ENCODE data around the gene RNF175.
A peak's percentile ranks its signal among the peaks of the same experiment; 100 is the strongest.

The RNF175 gene

GRCh38 chr4:153792618-153793247 is 32.9 kb upstream of the RNF175 start:
- H3K4me1 ChIP-seq (ENCODE audit: control insufficient read depth, insufficient read depth, low read length, poor library complexity, severe bottlenecking), result peaks cover 27% of the 10 kb centered on the region
- no peak for DNase-seq
- no peak overlapping the region for H3K27ac ChIP-seq (ENCODE audit: insufficient read depth, low read length, poor library complexity, severe bottlenecking)
- no peaks in the 10 kb centered on the region for H3K36me3 ChIP-seq (ENCODE audit: control insufficient read depth, insufficient read depth, low read length)
- no peak overlapping the region for H3K4me3 ChIP-seq (ENCODE audit: insufficient read depth, low read depth, low read length, poor library complexity, severe bottlenecking)
- H3K27me3 ChIP-seq (replicated peaks; ENCODE audit: control insufficient read depth, insufficient read depth, low read length, poor library complexity, severe bottlenecking), result peaks cover 55% of the 10 kb centered on the region
- no peaks in the 10 kb centered on the region for H3K9me3 ChIP-seq (ENCODE audit: control insufficient read depth, low read length)

GRCh38 chr4:153791746-153792617 is 32.2 kb upstream of the RNF175 start:
- DNase-seq, result no peak
- peak overlapping the region; percentile 11 for H3K4me3 ChIP-seq (ENCODE audit: insufficient read depth, low read depth, low read length, poor library complexity, severe bottlenecking)
- H3K9me3 ChIP-seq (ENCODE audit: control insufficient read depth, low read length), result no peaks in the 10 kb centered on the region
- peaks cover 27% of the 10 kb centered on the region for H3K4me1 ChIP-seq (ENCODE audit: control insufficient read depth, insufficient read depth, low read length, poor library complexity, severe bottlenecking)
- no peak overlapping the region for H3K27ac ChIP-seq (ENCODE audit: insufficient read depth, low read length, poor library complexity, severe bottlenecking)
- H3K36me3 ChIP-seq (ENCODE audit: control insufficient read depth, insufficient read depth, low read length), result no peaks in the 10 kb centered on the region
- peaks cover 55% of the 10 kb centered on the region for H3K27me3 ChIP-seq (replicated peaks; ENCODE audit: control insufficient read depth, insufficient read depth, low read length, poor library complexity, severe bottlenecking)

- Histone ChIP-seq H3K27me3 (replicated peaks; ENCODE audit: control insufficient read depth, insufficient read depth, low read length, poor library complexity, severe bottlenecking) (peaks cover 55% of the 10 kb centered on the region), H3K27ac (ENCODE audit: insufficient read depth, low read length, poor library complexity, severe bottlenecking) (no peak overlapping the region), H3K4me1 (ENCODE audit: control insufficient read depth, insufficient read depth, low read length, poor library complexity, severe bottlenecking) (peaks cover 27% of the 10 kb centered on the region), H3K9me3 (ENCODE audit: control insufficient read depth, low read length) (no peaks in the 10 kb centered on the region), H3K4me3 (ENCODE audit: insufficient read depth, low read depth, low read length, poor library complexity, severe bottlenecking) (peak overlapping the region; percentile 34), H3K36me3 (ENCODE audit: control insufficient read depth, insufficient read depth, low read length) (no peaks in the 10 kb centered on the region)
- no peak for DNase-seq
Observed at GRCh38 chr4:153790962-153791551, 31.2 kb upstream of the RNF175 start.

GRCh38 chr4:153790500-153790865 is 30.7 kb upstream of the RNF175 start:
- DNase-seq, result no peak
- Histone ChIP-seq H3K27ac (ENCODE audit: insufficient read depth, low read length, poor library complexity, severe bottlenecking) (no peak overlapping the region), H3K4me3 (ENCODE audit: insufficient read depth, low read depth, low read length, poor library complexity, severe bottlenecking) (no peak overlapping the region), H3K9me3 (ENCODE audit: control insufficient read depth, low read length) (no peaks in the 10 kb centered on the region), H3K36me3 (ENCODE audit: control insufficient read depth, insufficient read depth, low read length) (no peaks in the 10 kb centered on the region), H3K27me3 (replicated peaks; ENCODE audit: control insufficient read depth, insufficient read depth, low read length, poor library complexity, severe bottlenecking) (peaks cover 55% of the 10 kb centered on the region), H3K4me1 (ENCODE audit: control insufficient read depth, insufficient read depth, low read length, poor library complexity, severe bottlenecking) (peaks cover 27% of the 10 kb centered on the region)

- Histone ChIP-seq H3K4me3 (ENCODE audit: insufficient read depth, low read depth, low read length, poor library complexity, severe bottlenecking) (no peak overlapping the region), H3K27me3 (replicated peaks; ENCODE audit: control insufficient read depth, insufficient read depth, low read length, poor library complexity, severe bottlenecking) (peaks cover 52% of the 10 kb centered on the region), H3K4me1 (ENCODE audit: control insufficient read depth, insufficient read depth, low read length, poor library complexity, severe bottlenecking) (peaks cover 27% of the 10 kb centered on the region), H3K36me3 (ENCODE audit: control insufficient read depth, insufficient read depth, low read length) (no peaks in the 10 kb centered on the region), H3K27ac (ENCODE audit: insufficient read depth, low read length, poor library complexity, severe bottlenecking) (no peak overlapping the region), H3K9me3 (ENCODE audit: control insufficient read depth, low read length) (no peaks in the 10 kb centered on the region)
- no peak for DNase-seq
Observed at GRCh38 chr4:153789741-153790499, 30.1 kb upstream of the RNF175 start.

- Histone ChIP-seq H3K27ac (ENCODE audit: insufficient read depth, low read length, poor library complexity, severe bottlenecking) (no peak within 1 kb of the TSS), H3K9me3 (ENCODE audit: control insufficient read depth, low read length) (no peaks in the 10 kb centered on the region), H3K4me3 (ENCODE audit: insufficient read depth, low read depth, low read length, poor library complexity, severe bottlenecking) (peak within 1 kb of the TSS; percentile 7), H3K36me3 (ENCODE audit: control insufficient read depth, insufficient read depth, low read length) (no peaks in the 10 kb centered on the region), H3K27me3 (replicated peaks; ENCODE audit: control insufficient read depth, insufficient read depth, low read length, poor library complexity, severe bottlenecking) (peaks cover 52% of the 10 kb centered on the region), H3K4me1 (ENCODE audit: control insufficient read depth, insufficient read depth, low read length, poor library complexity, severe bottlenecking) (peaks cover 27% of the 10 kb centered on the region)
- no peak for DNase-seq
Observed at GRCh38 chr4:153788413-153789276, 28.8 kb upstream of the RNF175 start, which contains the start of gene SFRP2. TSS of gene SFRP2 (minus strand) at chr4:153789083. CDS start at chr4:153788835, 248 bp downstream.

- no peaks in the 10 kb centered on the region for H3K36me3 ChIP-seq (ENCODE audit: control insufficient read depth, insufficient read depth, low read length)
- no peak overlapping the region for H3K4me3 ChIP-seq (ENCODE audit: insufficient read depth, low read depth, low read length, poor library complexity, severe bottlenecking)
- DNase-seq, result no peak
- H3K27me3 ChIP-seq (replicated peaks; ENCODE audit: control insufficient read depth, insufficient read depth, low read length, poor library complexity, severe bottlenecking), result peaks cover 52% of the 10 kb centered on the region
- H3K27ac ChIP-seq (ENCODE audit: insufficient read depth, low read length, poor library complexity, severe bottlenecking), result no peak overlapping the region
- H3K4me1 ChIP-seq (ENCODE audit: control insufficient read depth, insufficient read depth, low read length, poor library complexity, severe bottlenecking), result peaks cover 27% of the 10 kb centered on the region
- H3K9me3 ChIP-seq (ENCODE audit: control insufficient read depth, low read length), result no peaks in the 10 kb centered on the region
Observed at GRCh38 chr4:153788051-153788412, 28.2 kb upstream of the RNF175 start.

GRCh38 chr4:153787575-153787974 is 27.8 kb upstream of the RNF175 start:
- Histone ChIP-seq H3K27ac (ENCODE audit: insufficient read depth, low read length, poor library complexity, severe bottlenecking) (no peak overlapping the region), H3K4me1 (ENCODE audit: control insufficient read depth, insufficient read depth, low read length, poor library complexity, severe bottlenecking) (peaks cover 27% of the 10 kb centered on the region), H3K9me3 (ENCODE audit: control insufficient read depth, low read length) (no peaks in the 10 kb centered on the region), H3K36me3 (ENCODE audit: control insufficient read depth, insufficient read depth, low read length) (no peaks in the 10 kb centered on the region), H3K4me3 (ENCODE audit: insufficient read depth, low read depth, low read length, poor library complexity, severe bottlenecking) (no peak overlapping the region), H3K27me3 (replicated peaks; ENCODE audit: control insufficient read depth, insufficient read depth, low read length, poor library complexity, severe bottlenecking) (peaks cover 47% of the 10 kb centered on the region)
- no peak for DNase-seq

GRCh38 chr4:153787061-153787560 is 27.3 kb upstream of the RNF175 start:
- H3K27ac ChIP-seq (ENCODE audit: insufficient read depth, low read length, poor library complexity, severe bottlenecking), result no peak overlapping the region
- H3K4me3 ChIP-seq (ENCODE audit: insufficient read depth, low read depth, low read length, poor library complexity, severe bottlenecking), result no peak overlapping the region
- peaks cover 24% of the 10 kb centered on the region for H3K4me1 ChIP-seq (ENCODE audit: control insufficient read depth, insufficient read depth, low read length, poor library complexity, severe bottlenecking)
- no peaks in the 10 kb centered on the region for H3K36me3 ChIP-seq (ENCODE audit: control insufficient read depth, insufficient read depth, low read length)
- DNase-seq, result no peak
- no peaks in the 10 kb centered on the region for H3K9me3 ChIP-seq (ENCODE audit: control insufficient read depth, low read length)
- H3K27me3 ChIP-seq (replicated peaks; ENCODE audit: control insufficient read depth, insufficient read depth, low read length, poor library complexity, severe bottlenecking), result peaks cover 43% of the 10 kb centered on the region
